Fibroblast of lung (primary cell): ENCODE data around the gene KCNIP4. TPM values are rescaled to one million over a fixed set of nuclear protein-coding genes. Genes with fewer than 3 reads are reported as not detected.

Experiments used
- DNase-seq, 2 donors: peaks; one replicate each; pipeline versions ENCODE4 v3.0.0 to v3.0.0-alpha.2; 2010; ENCODE audit warnings: low read depth in 2 of 2
- H2AFZ ChIP-seq: 2 replicates; pipeline ENCODE4 v1.5.1; 2012; ENCODE audit warnings: low read length, control low read depth, inconsistent platforms
- H3K27ac ChIP-seq: 2 replicates; pipeline ENCODE4 v1.5.1; 2011; ENCODE audit warnings: low read length, control low read depth; ENCODE audit not compliant: insufficient read depth
- H3K27me3 ChIP-seq: 2 replicates; pipeline ENCODE4 v1.5.1; 2011; ENCODE audit warnings: mild to moderate bottlenecking, low read length; ENCODE audit not compliant: control insufficient read depth, insufficient read depth
- H3K36me3 ChIP-seq: 2 replicates; pipeline ENCODE4 v1.5.1; 2011; ENCODE audit warnings: low read length; ENCODE audit not compliant: control insufficient read depth, insufficient read depth
- H3K4me1 ChIP-seq: 2 replicates; pipeline ENCODE4 v1.5.1; 2011; ENCODE audit warnings: low read length; ENCODE audit not compliant: control insufficient read depth, insufficient read depth; ENCODE audit errors: extremely low read depth
- H3K4me2 ChIP-seq: 2 replicates; pipeline ENCODE4 v1.5.1; 2011; ENCODE audit warnings: low read length, control low read depth; ENCODE audit not compliant: insufficient read depth; ENCODE audit errors: extremely low read depth
- H3K4me3 ChIP-seq, 4 experiments: fragments of 200-600 bp in 1 of 4; sonication (generic) in 1 of 4; replicated peaks in 1 of 4; 2 replicates each; pipeline ENCODE4 v1.5.1; 2011 to 2016; ENCODE audit warnings: low read length in 4 of 4, low read depth in 3 of 4, mild to moderate bottlenecking in 3 of 4, control low read depth in 2 of 4, inconsistent platforms in 1 of 4, mixed read lengths in 1 of 4; ENCODE audit not compliant: insufficient read depth in 1 of 4; ENCODE audit errors: control extremely low read depth in 1 of 4
- H3K79me2 ChIP-seq: 2 replicates; pipeline ENCODE4 v1.5.1; 2012; ENCODE audit warnings: mild to moderate bottlenecking, low read length, inconsistent platforms; ENCODE audit not compliant: control insufficient read depth, insufficient read depth
- H3K9ac ChIP-seq: 2 replicates; pipeline ENCODE4 v1.5.1; 2011; ENCODE audit warnings: mild to moderate bottlenecking, low read length, control low read depth; ENCODE audit not compliant: insufficient read depth
- H3K9me3 ChIP-seq: 2 replicates; pipeline ENCODE4 v1.5.1; 2012; ENCODE audit warnings: low read depth, low read length; ENCODE audit not compliant: control insufficient read depth, insufficient read depth
- H4K20me1 ChIP-seq: 2 replicates; pipeline ENCODE4 v1.5.1; 2011; ENCODE audit warnings: low read length; ENCODE audit not compliant: control insufficient read depth, insufficient read depth; ENCODE audit errors: extremely low read depth
- EZH2 ChIP-seq: IDR thresholded peaks from 2 replicates; pipeline ENCODE4 v1.5.1; 2012; ENCODE audit warnings: low read length, control low read depth, mild to moderate bottlenecking; ENCODE audit errors: missing control alignments
- polyA plus RNA-seq, 2 donors: library from polyadenylated mRNA; depleted of rRNA in 1 of 2; stranded (reverse) in 1 of 2; unstranded in 1 of 2; fragments of >200 nt; gene quantifications; 2 replicates each; pipeline ENCODE4 v1.2.1, GENCODE V29; 2011 to 2012; ENCODE audit warnings: missing spikeins in 1 of 2
- total RNA-seq: library from RNA; depleted of rRNA; stranded (reverse); fragments of >200 nt; gene quantifications from 2 replicates; pipeline ENCODE4 v1.2.1, GENCODE V29; 2014
- TF ChIP-seq, protein P1 (sequence below), 2 donors: IDR thresholded peaks in 1 of 2; conservative IDR thresholded peaks in 1 of 2; 1 replicate in 1 of 2; 2 replicates in 1 of 2; pipeline ENCODE4 v1.5.1; 2011 to 2012; ENCODE audit warnings: low read length in 2 of 2, control low read depth in 1 of 2, inconsistent platforms in 1 of 2, low read depth in 1 of 2, mild to moderate bottlenecking in 1 of 2

KCNIP4 gene
- total and polyA plus RNA-seq, 2 donors (not counting 1 experiment from before 2014, with no cell fraction given): not detected

DNA sequence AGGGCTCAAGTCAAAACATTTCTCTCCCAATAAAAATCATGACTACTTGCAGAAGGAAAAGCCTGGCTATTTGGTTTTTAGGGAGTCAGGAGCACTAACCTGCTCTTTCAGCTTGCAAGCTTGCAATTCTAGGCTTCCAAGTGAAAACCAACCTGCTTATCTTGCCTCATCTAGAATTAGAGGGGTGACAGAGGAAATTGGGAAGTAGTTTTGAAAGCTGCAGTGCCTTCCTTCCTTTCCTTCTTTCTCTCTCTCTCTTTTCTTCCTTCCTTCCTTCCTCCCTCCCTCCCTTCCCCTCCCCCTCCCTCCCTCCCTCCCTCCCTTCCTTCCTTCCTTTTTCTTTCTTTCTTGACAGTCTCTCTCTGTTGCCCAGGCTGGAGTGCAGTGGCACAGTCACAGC lies 417.5 kb downstream of the KCNIP4 start:
- no peaks in the 10 kb centered on the region for H3K36me3 ChIP-seq
- no peak overlapping the region for H3K4me3 ChIP-seq
- H2AFZ ChIP-seq: no peak overlapping the region
- no peak overlapping the region for H3K4me2 ChIP-seq
- no peaks in the 10 kb centered on the region for H3K4me1 ChIP-seq
- H3K9ac ChIP-seq: no peak overlapping the region
- no peaks in the 10 kb centered on the region for H4K20me1 ChIP-seq
- H3K9me3 ChIP-seq: no peaks in the 10 kb centered on the region
- H3K27me3 ChIP-seq: no peaks in the 10 kb centered on the region
- H3K27ac ChIP-seq: no peak overlapping the region
- TF ChIP-seq, protein P1, sequence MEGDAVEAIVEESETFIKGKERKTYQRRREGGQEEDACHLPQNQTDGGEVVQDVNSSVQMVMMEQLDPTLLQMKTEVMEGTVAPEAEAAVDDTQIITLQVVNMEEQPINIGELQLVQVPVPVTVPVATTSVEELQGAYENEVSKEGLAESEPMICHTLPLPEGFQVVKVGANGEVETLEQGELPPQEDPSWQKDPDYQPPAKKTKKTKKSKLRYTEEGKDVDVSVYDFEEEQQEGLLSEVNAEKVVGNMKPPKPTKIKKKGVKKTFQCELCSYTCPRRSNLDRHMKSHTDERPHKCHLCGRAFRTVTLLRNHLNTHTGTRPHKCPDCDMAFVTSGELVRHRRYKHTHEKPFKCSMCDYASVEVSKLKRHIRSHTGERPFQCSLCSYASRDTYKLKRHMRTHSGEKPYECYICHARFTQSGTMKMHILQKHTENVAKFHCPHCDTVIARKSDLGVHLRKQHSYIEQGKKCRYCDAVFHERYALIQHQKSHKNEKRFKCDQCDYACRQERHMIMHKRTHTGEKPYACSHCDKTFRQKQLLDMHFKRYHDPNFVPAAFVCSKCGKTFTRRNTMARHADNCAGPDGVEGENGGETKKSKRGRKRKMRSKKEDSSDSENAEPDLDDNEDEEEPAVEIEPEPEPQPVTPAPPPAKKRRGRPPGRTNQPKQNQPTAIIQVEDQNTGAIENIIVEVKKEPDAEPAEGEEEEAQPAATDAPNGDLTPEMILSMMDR (conservative IDR thresholded peaks at IDR 0.05 in 1 of 2, IDR thresholded peaks at IDR 0.05 in 1 of 2; ENCODE audit: low read depth in 1 of 2, low read length in 2 of 2): no peak
- no peak for TF ChIP-seq EZH2
- no peaks in the 10 kb centered on the region for H3K79me2 ChIP-seq
- no peak for DNase-seq

DNA sequence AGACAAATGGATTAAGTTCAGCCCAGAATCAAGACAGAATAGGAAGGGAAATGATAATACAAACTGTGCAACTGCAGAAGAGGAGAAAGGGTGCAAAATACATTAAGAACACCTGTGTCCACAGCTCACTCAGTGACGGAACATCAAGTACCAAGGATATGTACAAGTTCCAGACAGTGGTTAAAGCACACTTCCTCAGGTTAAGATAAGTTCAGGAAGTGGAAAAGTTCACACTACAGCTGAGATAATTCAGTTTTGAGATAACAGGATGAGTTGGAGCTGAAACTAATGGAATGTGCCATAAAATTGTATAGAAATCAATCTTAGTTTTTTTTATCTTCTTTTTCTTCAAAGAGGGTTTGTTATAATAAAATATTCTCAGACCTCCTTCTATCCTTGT lies 419.4 kb downstream of the KCNIP4 start:
- Histone ChIP-seq H3K27me3 (no peaks in the 10 kb centered on the region), H3K9ac (no peak overlapping the region), H3K27ac (no peak overlapping the region), H3K4me1 (no peaks in the 10 kb centered on the region), H3K36me3 (no peaks in the 10 kb centered on the region), H3K4me3 (no peak overlapping the region), H3K4me2 (no peak overlapping the region), H4K20me1 (no peaks in the 10 kb centered on the region), H3K9me3 (no peaks in the 10 kb centered on the region), H2AFZ (no peak overlapping the region), H3K79me2 (no peaks in the 10 kb centered on the region)
- DNase-seq: no peak
- no peak for TF ChIP-seq EZH2
- TF ChIP-seq, protein P1 (conservative IDR thresholded peaks at IDR 0.05 in 1 of 2, IDR thresholded peaks at IDR 0.05 in 1 of 2; ENCODE audit: low read depth in 1 of 2, low read length in 2 of 2): no peak

DNA sequence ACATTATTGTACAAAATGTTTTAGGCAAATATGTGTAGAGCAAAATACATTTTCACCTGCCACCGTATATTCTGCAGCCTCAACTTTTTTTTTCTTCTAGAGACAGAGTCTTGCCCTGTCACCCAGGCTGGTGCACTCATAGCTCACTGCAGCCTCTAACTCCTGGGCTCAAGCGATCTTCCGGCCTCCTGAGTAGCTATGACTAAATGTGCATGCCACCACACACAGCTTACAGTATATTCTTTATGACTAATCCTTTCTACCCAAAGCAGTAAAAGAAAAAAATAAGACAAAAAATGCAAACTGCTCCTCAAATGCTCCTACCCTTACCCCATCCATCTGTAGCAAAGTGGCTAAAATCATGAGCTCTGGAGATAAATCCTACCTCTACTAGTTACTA lies 426.3 kb downstream of the KCNIP4 start:
- no peak for DNase-seq
- Histone ChIP-seq H3K27ac (no peak overlapping the region), H3K9ac (no peak overlapping the region), H3K4me3 (no peak overlapping the region), H4K20me1 (no peaks in the 10 kb centered on the region), H3K36me3 (no peaks in the 10 kb centered on the region), H3K4me2 (no peak overlapping the region), H3K9me3 (no peaks in the 10 kb centered on the region), H3K79me2 (no peaks in the 10 kb centered on the region), H3K4me1 (no peaks in the 10 kb centered on the region), H3K27me3 (no peaks in the 10 kb centered on the region), H2AFZ (no peak overlapping the region)
- no peak for TF ChIP-seq EZH2
- TF ChIP-seq, protein P1 (conservative IDR thresholded peaks at IDR 0.05 in 1 of 2, IDR thresholded peaks at IDR 0.05 in 1 of 2; ENCODE audit: low read depth in 1 of 2, low read length in 2 of 2): no peak
